HepG2 (cell line): ENCODE data around the gene IDUA. TPM values are rescaled to one million over a fixed set of nuclear protein-coding genes. Genes with fewer than 3 reads are reported as not detected.

Experiments
- ATAC-seq: fragments of 200-7000 bp; cut with Tn5 transposase; 3 replicates; pipeline ENCODE4 v1.9.1; 2020; ENCODE audit warnings: mild to moderate bottlenecking, moderate library complexity
- BruUV-seq: library from RNA; stranded (reverse); fragments of 400-500 nt; replicated peaks from 2 replicates; lab custom pipeline; 2021; lab: Mats Ljungman, UMichigan
- CTCF ChIA-PET: fragments of 300-600 bp; formaldehyde crosslinking; extraction: SDS; loops from one replicate; lab custom pipeline; 2021; ENCODE audit warnings: low total read pairs, inconsistent platforms, low intra/inter-chr PET ratio; lab: Yijun Ruan, JAX
- POLR2A ChIA-PET: fragments of 350-600 bp; sonication (Branson Sonifier 250); formaldehyde crosslinking; loops from one replicate; lab custom pipeline; 2020; ENCODE audit warnings: antibody characterized with exemption, inconsistent platforms; lab: Yijun Ruan, JAX
- DNase-seq: peaks from one replicate; pipeline ENCODE4 v3.0.0-alpha.2; 2015; ENCODE audit warnings: low spot score
- FAIRE-seq: peaks from 3 replicates; lab custom pipeline; 2011; peaks lifted over from hg19 to GRCh38; lab: Jason Lieb, UNC
- H2AFZ ChIP-seq: one replicate; pipeline ENCODE4 v1.6.1; 2011; ENCODE audit warnings: low read length, inconsistent platforms
- H3K27ac ChIP-seq: fragments of 300-600 bp; 3 replicates; pipeline ENCODE4 v1.8.0; 2011; ENCODE audit warnings: mixed run types, mild to moderate bottlenecking, mixed read lengths, low read length, inconsistent platforms; ENCODE audit not compliant: insufficient read depth; ENCODE audit errors: extremely low read length
- H3K27me3 ChIP-seq, 2 experiments: fragments of 200-600 bp in 1 of 2; 2 replicates in 1 of 2; 3 replicates in 1 of 2; pipeline versions ENCODE4 v1.6.0 to v1.8.0; 2011; ENCODE audit warnings: low read length in 2 of 2, mild to moderate bottlenecking in 2 of 2, moderate library complexity in 2 of 2, inconsistent platforms in 1 of 2; ENCODE audit not compliant: insufficient read depth in 2 of 2, control insufficient read depth in 1 of 2
- H3K36me3 ChIP-seq, 2 experiments: fragments of 200-600 bp in 1 of 2; replicated peaks in 1 of 2; 2 replicates in 1 of 2; 3 replicates in 1 of 2; pipeline versions ENCODE4 v1.5.1 to v1.8.0; 2011; ENCODE audit warnings: low read length in 2 of 2, inconsistent platforms in 1 of 2; ENCODE audit not compliant: insufficient read depth in 2 of 2, control insufficient read depth in 1 of 2
- H3K4me1 ChIP-seq: 2 replicates; pipeline ENCODE4 v1.5.1; 2012; ENCODE audit warnings: low read length, inconsistent platforms; ENCODE audit not compliant: insufficient read depth
- H3K4me2 ChIP-seq: 2 replicates; pipeline ENCODE4 v1.6.0; 2011; ENCODE audit warnings: low read depth, low read length, inconsistent platforms
- H3K4me3 ChIP-seq, 3 experiments: fragments of 200-600 bp in 1 of 3; sonication (generic), shearing (Covaris generic) in 1 of 3; replicated peaks in 1 of 3; 2 replicates each; pipeline ENCODE4 v1.5.1; 2011 to 2016; ENCODE audit warnings: low read length in 3 of 3, inconsistent platforms in 2 of 3, low read depth in 2 of 3, mild to moderate bottlenecking in 2 of 3, control low read depth in 1 of 3, mixed read lengths in 1 of 3; ENCODE audit not compliant: insufficient read depth in 1 of 3
- H3K79me2 ChIP-seq: one replicate; pipeline ENCODE4 v1.6.1; 2011; ENCODE audit warnings: low read length, inconsistent platforms; ENCODE audit not compliant: insufficient read depth
- H3K9ac ChIP-seq: 2 replicates; pipeline ENCODE4 v1.6.0; 2011; ENCODE audit warnings: mild to moderate bottlenecking, low read depth, low read length, inconsistent platforms; ENCODE audit not compliant: insufficient read depth
- H3K9me3 ChIP-seq: 2 replicates; pipeline ENCODE4 v1.5.1; 2012; ENCODE audit warnings: mild to moderate bottlenecking, low read length
- H4K20me1 ChIP-seq: 2 replicates; pipeline ENCODE4 v1.6.0; 2011; ENCODE audit warnings: inconsistent platforms, mild to moderate bottlenecking, low read length, moderate library complexity; ENCODE audit not compliant: insufficient read depth
- AGO2 ChIP-seq: fragments of 200-400 bp; formaldehyde crosslinking; optimal IDR thresholded peaks from 2 replicates; pipeline ENCODE3; 2017; ENCODE audit warnings: mild to moderate bottlenecking, low read depth, low read length, moderate library complexity
- HHEX ChIP-seq: IDR thresholded peaks from 2 replicates; pipeline ENCODE4 v1.6.1; 2016; ENCODE audit warnings: control low read depth
- KDM2A ChIP-seq: sonication (generic); formaldehyde crosslinking; IDR thresholded peaks from 2 replicates; pipeline ENCODE4 v1.4.0; 2020; ENCODE audit warnings: low read depth, missing genetic modification reagents, borderline replicate concordance
- SALL1 ChIP-seq: sonication (generic); formaldehyde crosslinking; IDR thresholded peaks from 2 replicates; pipeline ENCODE4 v1.8.0; 2022; ENCODE audit warnings: mild to moderate bottlenecking, missing genetic modification reagents
- TFDP1 ChIP-seq: IDR thresholded peaks from 2 replicates; pipeline ENCODE4 v1.6.1; 2016; ENCODE audit warnings: missing compliant biosample characterization, missing genetic modification reagents, borderline replicate concordance
- ZC3H13 ChIP-seq: sonication (generic); formaldehyde crosslinking; IDR thresholded peaks from 2 replicates; pipeline ENCODE4 v1.8.1; 2023; ENCODE audit warnings: mild to moderate bottlenecking, missing genetic modification reagents, moderate library complexity
- ZNF589 ChIP-seq: sonication (generic); formaldehyde crosslinking; conservative IDR thresholded peaks from 2 replicates; pipeline ENCODE4 v1.8.0; 2022; ENCODE audit warnings: mild to moderate bottlenecking, moderate library complexity, missing genetic modification reagents
- ZNF687 ChIP-seq: sonication (generic); formaldehyde crosslinking; IDR thresholded peaks from 2 replicates; pipeline ENCODE4 v1.5.1; 2020; ENCODE audit warnings: mild to moderate bottlenecking, missing genetic modification reagents, moderate library complexity
- ZSCAN30 ChIP-seq: sonication (generic); formaldehyde crosslinking; IDR thresholded peaks from 2 replicates; pipeline ENCODE4 v1.5.0; 2020; ENCODE audit warnings: mild to moderate bottlenecking, missing genetic modification reagents
- WGBS: methylation state at CpG from one replicate; pipeline ENCODE4 v1.1.6; 2017; ENCODE audit warnings: low lambda C conversion rate; 5-methylcytosine and 5-hydroxymethylcytosine counted together
- in situ Hi-C: cut with HindIII; loops from 2 replicates; pipeline ENCODE4 v1.10.0; 2017; ENCODE audit warnings: low pct_unique_long_range_greater_than_20kb; ENCODE audit not compliant: extremely low pct_ligation_motif_present
- intact Hi-C: fragments of 100-400 bp; cut with micrococcal nuclease; formaldehyde crosslinking; loops from one replicate; pipeline ENCODE4 v1.10.0; 2022; ENCODE audit not compliant: unreplicated experiment
- polyA plus RNA-seq, 8 experiments: library from polyadenylated mRNA; depleted of rRNA in 3 of 8; stranded (reverse) in 7 of 8; unstranded in 1 of 8; fragments of >200 nt; fragmentation: Illumina TruSeq in 4 of 8; extraction: Trizol in 4 of 8; gene quantifications; 2 replicates each; pipeline versions ENCODE4 v1.2.1 to v1.2.3, GENCODE V29; 2011 to 2016; ENCODE audit warnings: low read depth in 4 of 8, missing spikeins in 1 of 8, mixed read lengths in 1 of 8; ENCODE audit not compliant: insufficient read depth in 1 of 8
- total RNA-seq, 5 experiments: library from RNA; depleted of rRNA; stranded (reverse); fragments of >200 nt; fragmentation: Illumina TruSeq; extraction: Trizol; gene quantifications; 2 replicates each; pipeline ENCODE4 v1.2.3, GENCODE V29; 2016; ENCODE audit warnings: low read depth in 1 of 5
- TF ChIP-seq, protein P1 (sequence below): sonication (generic); formaldehyde crosslinking; IDR thresholded peaks from 2 replicates; pipeline ENCODE4 v1.4.0; 2020; ENCODE audit warnings: missing genetic modification reagents
- TF ChIP-seq, protein P2 (sequence below): IDR thresholded peaks from 2 replicates; pipeline ENCODE4 v1.6.1; 2012; ENCODE audit warnings: inconsistent platforms

Gene IDUA
- total and polyA plus RNA-seq, 2 of the 13 experiments (the other 11 are each of a cell fraction or from before 2014, with no cell fraction given) = 0.77 to 1.0 TPM

DNA sequence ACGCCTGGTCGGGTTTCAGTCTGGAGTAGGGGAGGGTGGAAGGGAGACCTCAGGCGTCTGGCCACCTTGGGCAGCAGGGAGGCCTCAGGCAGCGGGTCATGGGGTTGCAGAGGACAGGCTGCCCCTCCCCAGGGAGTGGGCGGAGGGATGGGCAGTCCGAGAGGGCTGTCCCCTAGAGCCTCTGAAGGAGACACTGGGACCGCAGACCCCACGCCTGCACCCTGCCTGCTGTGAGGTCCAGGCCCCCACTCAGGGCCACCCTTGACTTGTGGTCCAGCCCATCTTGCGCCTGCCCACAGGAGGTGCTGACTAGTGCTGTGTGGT, 41.0 kb downstream of the IDUA start (continued):
- no peak for TF ChIP-seq TFDP1 (CRISPR knock-in tag)

- ChIA-PET CTCF (no interaction called here), POLR2A (no interaction called here)
- BruUV-seq = no TSS peak
- Histone ChIP-seq H3K9me3 (no peaks in the 10 kb centered on the region), H3K79me2 (no peaks in the 10 kb centered on the region), H3K4me3 (no peak overlapping the region), H3K27me3 (peaks cover 22 to 55% of the 10 kb centered on the region in 2 experiments), H3K4me2 (no peak overlapping the region), H3K9ac (no peak overlapping the region), H2AFZ (no peak overlapping the region), H4K20me1 (no peaks in the 10 kb centered on the region; the same call in 1 of the 2 replicates), H3K36me3 (peaks cover 6 to 12% of the 10 kb centered on the region in 2 experiments; a peak in 3 of 5 replicates), H3K27ac (no peak overlapping the region), H3K4me1 (peaks cover 39% of the 10 kb centered on the region)
- in situ Hi-C loops = no loop called here
- no peak for FAIRE-seq
- WGBS = 49% methylated on average over 24 of the region's 36 CpGs
- intact Hi-C loops = no loop called here
- ATAC-seq = peak; percentile 0; the same call in 2 of the 3 replicates
- DNase-seq = no peak
- 0 out of 2 replicates have a peak, but pooled peaks have one; percentile 22 for TF ChIP-seq SALL1
- peak; percentile 55; the same call in 1 of the 2 replicates for TF ChIP-seq ZC3H13
- TF ChIP-seq, protein P1, sequence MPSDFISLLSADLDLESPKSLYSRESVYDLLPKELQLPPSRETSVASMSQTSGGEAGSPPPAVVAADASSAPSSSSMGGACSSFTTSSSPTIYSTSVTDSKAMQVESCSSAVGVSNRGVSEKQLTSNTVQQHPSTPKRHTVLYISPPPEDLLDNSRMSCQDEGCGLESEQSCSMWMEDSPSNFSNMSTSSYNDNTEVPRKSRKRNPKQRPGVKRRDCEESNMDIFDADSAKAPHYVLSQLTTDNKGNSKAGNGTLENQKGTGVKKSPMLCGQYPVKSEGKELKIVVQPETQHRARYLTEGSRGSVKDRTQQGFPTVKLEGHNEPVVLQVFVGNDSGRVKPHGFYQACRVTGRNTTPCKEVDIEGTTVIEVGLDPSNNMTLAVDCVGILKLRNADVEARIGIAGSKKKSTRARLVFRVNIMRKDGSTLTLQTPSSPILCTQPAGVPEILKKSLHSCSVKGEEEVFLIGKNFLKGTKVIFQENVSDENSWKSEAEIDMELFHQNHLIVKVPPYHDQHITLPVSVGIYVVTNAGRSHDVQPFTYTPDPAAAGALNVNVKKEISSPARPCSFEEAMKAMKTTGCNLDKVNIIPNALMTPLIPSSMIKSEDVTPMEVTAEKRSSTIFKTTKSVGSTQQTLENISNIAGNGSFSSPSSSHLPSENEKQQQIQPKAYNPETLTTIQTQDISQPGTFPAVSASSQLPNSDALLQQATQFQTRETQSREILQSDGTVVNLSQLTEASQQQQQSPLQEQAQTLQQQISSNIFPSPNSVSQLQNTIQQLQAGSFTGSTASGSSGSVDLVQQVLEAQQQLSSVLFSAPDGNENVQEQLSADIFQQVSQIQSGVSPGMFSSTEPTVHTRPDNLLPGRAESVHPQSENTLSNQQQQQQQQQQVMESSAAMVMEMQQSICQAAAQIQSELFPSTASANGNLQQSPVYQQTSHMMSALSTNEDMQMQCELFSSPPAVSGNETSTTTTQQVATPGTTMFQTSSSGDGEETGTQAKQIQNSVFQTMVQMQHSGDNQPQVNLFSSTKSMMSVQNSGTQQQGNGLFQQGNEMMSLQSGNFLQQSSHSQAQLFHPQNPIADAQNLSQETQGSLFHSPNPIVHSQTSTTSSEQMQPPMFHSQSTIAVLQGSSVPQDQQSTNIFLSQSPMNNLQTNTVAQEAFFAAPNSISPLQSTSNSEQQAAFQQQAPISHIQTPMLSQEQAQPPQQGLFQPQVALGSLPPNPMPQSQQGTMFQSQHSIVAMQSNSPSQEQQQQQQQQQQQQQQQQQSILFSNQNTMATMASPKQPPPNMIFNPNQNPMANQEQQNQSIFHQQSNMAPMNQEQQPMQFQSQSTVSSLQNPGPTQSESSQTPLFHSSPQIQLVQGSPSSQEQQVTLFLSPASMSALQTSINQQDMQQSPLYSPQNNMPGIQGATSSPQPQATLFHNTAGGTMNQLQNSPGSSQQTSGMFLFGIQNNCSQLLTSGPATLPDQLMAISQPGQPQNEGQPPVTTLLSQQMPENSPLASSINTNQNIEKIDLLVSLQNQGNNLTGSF (CRISPR knock-in tag) = no peak
- TF ChIP-seq HHEX (CRISPR knock-in tag) = no peak
- peak; percentile 11; the same call in 1 of the 2 replicates for TF ChIP-seq KDM2A
- no peak for TF ChIP-seq ZSCAN30 (CRISPR knock-in tag)
- TF ChIP-seq AGO2 = peak; percentile 81
- TF ChIP-seq, protein P2, sequence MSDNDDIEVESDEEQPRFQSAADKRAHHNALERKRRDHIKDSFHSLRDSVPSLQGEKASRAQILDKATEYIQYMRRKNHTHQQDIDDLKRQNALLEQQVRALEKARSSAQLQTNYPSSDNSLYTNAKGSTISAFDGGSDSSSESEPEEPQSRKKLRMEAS = peak; percentile 76
- 0 out of 2 replicates have a peak, but pooled peaks have one; percentile 33 for TF ChIP-seq ZNF589 (CRISPR knock-in tag)
- TF ChIP-seq ZNF687 (CRISPR knock-in tag) = peak; percentile 51
Observed at GRCh38 chr4:1028574-1029220, 41.9 kb downstream of the IDUA start.
